Measurements from ENCODE around the gene ELFN1. TPM values are rescaled to one million over a fixed set of nuclear protein-coding genes. Genes with fewer than 3 reads are reported as not detected.

The ELFN1 gene
- total and polyA plus RNA-seq, 9 of the 15 experiments (the other 6 are each of a cell fraction or from before 2014, with no cell fraction given): 0.04 to 0.64 (median 0.18) TPM; not detected in 2

DNA sequence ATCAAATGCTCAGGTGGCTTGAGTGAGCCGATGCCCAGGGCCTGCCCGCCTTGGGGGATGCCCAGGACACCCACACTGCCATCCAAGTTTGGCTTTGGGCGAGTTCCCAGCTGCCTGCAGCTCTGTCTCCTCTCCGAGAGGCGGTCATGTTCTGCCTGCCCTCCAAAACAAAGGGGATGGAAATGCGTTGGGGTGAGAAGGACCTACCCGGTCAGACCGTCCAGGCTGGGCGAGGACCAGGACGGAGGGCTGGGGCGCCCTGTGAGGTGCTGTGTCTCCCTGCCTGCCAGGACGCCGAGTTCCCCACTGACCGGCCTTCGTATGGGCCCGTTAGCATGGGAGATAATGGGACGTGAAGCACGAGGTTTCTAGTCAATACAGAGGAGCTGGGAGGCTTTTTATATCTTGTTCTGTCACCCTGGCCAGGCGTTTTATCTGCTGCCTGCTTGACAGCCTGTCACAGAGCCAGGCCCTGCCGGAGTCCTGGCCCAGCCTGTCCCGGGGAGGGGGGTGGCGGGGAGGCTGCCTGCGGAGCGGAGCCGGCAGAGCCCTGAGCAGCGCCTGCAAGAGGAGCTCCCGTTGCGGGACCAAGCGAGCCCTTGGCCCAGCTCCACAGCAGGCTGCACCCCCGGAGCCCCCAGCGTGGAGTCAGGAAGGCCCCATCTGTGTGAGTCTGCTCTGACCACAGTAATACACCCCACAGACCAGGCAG lies 22.0 kb upstream of the ELFN1 start (continued):
- no peak for TF ChIP-seq PYGO2 (tag; IDR thresholded peaks at IDR 0.05)
- peak; percentile 82 for TF ChIP-seq GATA2 (CRISPR knock-in tag; IDR thresholded peaks at IDR 0.05)
- no peak for TF ChIP-seq DACH1 (IDR thresholded peaks at IDR 0.05; ENCODE audit: partially characterized antibody)
- peak; percentile 74 for TF ChIP-seq POLR2AphosphoS5 (IDR thresholded peaks at IDR 0.05; ENCODE audit: control insufficient read depth, insufficient read depth, low read depth, low read length)
- TF ChIP-seq REST (IDR thresholded peaks at IDR 0.05; ENCODE audit: borderline replicate concordance): no peak
- no peak for TF ChIP-seq REST (CRISPR knock-in tag; IDR thresholded peaks at IDR 0.05; ENCODE audit: low read depth)
- peak; percentile 75 for TF ChIP-seq TEAD4 (IDR thresholded peaks at IDR 0.05; ENCODE audit: low read length)
- no peak for TF ChIP-seq TEAD4 (CRISPR knock-in tag; IDR thresholded peaks at IDR 0.05; ENCODE audit: borderline replicate concordance)
- TF ChIP-seq MTA2 (IDR thresholded peaks at IDR 0.05; ENCODE audit: low read depth): peak; percentile 61
- peak; percentile 49 for TF ChIP-seq BHLHE40 (IDR thresholded peaks at IDR 0.05; ENCODE audit: low read length)
- no peak for TF ChIP-seq PURB (CRISPR knock-in tag; IDR thresholded peaks at IDR 0.05; ENCODE audit: low read depth)
- TF ChIP-seq HDAC1 (IDR thresholded peaks at IDR 0.05): peak in 1 of 2 experiments; percentile 52; a peak in 1 of 4 replicates
- TF ChIP-seq TRIM24 (IDR thresholded peaks at IDR 0.05): peak; percentile 55 to 63; a peak in 3 of 4 replicates
